HEK293 (cell line): Measurements from ENCODE around the gene RGMA.

ENCODE experiments used
- CTCF ChIA-PET: fragments of 350-600 bp; formaldehyde crosslinking; extraction: SDS; loops from one replicate; lab custom pipeline; 2021; ENCODE audit warnings: antibody characterized with exemption; lab: Yijun Ruan, JAX
- POLR2A ChIA-PET: fragments of 300-600 bp; formaldehyde crosslinking; extraction: SDS; loops from one replicate; lab custom pipeline; 2020; ENCODE audit warnings: antibody characterized with exemption, inconsistent platforms; lab: Yijun Ruan, JAX
- H3K27ac ChIP-seq: fragments of 200-500 bp; sonication (Bioruptor generic); 2 replicates; pipeline ENCODE4 v1.5.1; 2014; ENCODE audit warnings: low read depth, low read length, control low read depth, inconsistent platforms; ENCODE audit errors: extremely low read depth
- H3K36me3 ChIP-seq, 2 experiments: fragments of 200-500 bp in 1 of 2; sonication (Bioruptor generic) in 1 of 2; 1 replicate in 1 of 2; 2 replicates in 1 of 2; pipeline ENCODE4 v1.5.1; 2014 to 2017; ENCODE audit warnings: inconsistent platforms in 2 of 2, low read length in 2 of 2; ENCODE audit not compliant: control insufficient read depth in 2 of 2, insufficient read depth in 1 of 2
- H3K4me1 ChIP-seq: fragments of 200-500 bp; sonication (Bioruptor generic); 2 replicates; pipeline ENCODE4 v1.5.1; 2014; ENCODE audit warnings: mild to moderate bottlenecking, low read length, inconsistent platforms; ENCODE audit not compliant: control insufficient read depth, insufficient read depth
- H3K4me3 ChIP-seq: 2 replicates; pipeline ENCODE4 v1.5.1; 2011; ENCODE audit warnings: low read depth, mild to moderate bottlenecking, control low read depth, low read length, moderate library complexity
- H3K9me3 ChIP-seq: fragments of 200-500 bp; sonication (Bioruptor generic); 2 replicates; pipeline ENCODE4 v1.5.1; 2014; ENCODE audit warnings: low read depth, low read length, inconsistent platforms; ENCODE audit not compliant: control insufficient read depth, insufficient read depth
- AEBP2 ChIP-seq: fragments of 450-650 bp; formaldehyde crosslinking; IDR thresholded peaks from 2 replicates; pipeline ENCODE4 v1.5.1; 2016; ENCODE audit warnings: missing biosample characterization, missing genetic modification characterization, borderline replicate concordance
- GLI4 ChIP-seq: fragments of 450-650 bp; formaldehyde crosslinking; IDR thresholded peaks from 2 replicates; pipeline ENCODE4 v1.5.1; 2016; ENCODE audit warnings: missing biosample characterization, missing genetic modification characterization
- HOXA7 ChIP-seq: sonication (generic); formaldehyde crosslinking; IDR thresholded peaks from 2 replicates; pipeline ENCODE4 v1.8.1; 2022; ENCODE audit warnings: missing genetic modification reagents, borderline replicate concordance
- PRDM6 ChIP-seq: fragments of 450-650 bp; formaldehyde crosslinking; IDR thresholded peaks from 2 replicates; pipeline ENCODE4 v1.5.1; 2017; ENCODE audit warnings: missing biosample characterization, missing genetic modification characterization
- SETDB1 ChIP-seq: IDR thresholded peaks from one replicate; pipeline ENCODE4 v1.6.1; 2017; ENCODE audit warnings: mild to moderate bottlenecking, low read length, moderate library complexity, mixed read lengths; ENCODE audit not compliant: insufficient read length
- TSHZ1 ChIP-seq: fragments of 450-650 bp; formaldehyde crosslinking; IDR thresholded peaks from 2 replicates; pipeline ENCODE4 v1.5.1; 2016; ENCODE audit warnings: missing biosample characterization, missing genetic modification characterization, borderline replicate concordance
- ZFP37 ChIP-seq: fragments of 450-650 bp; formaldehyde crosslinking; IDR thresholded peaks from 2 replicates; pipeline ENCODE4 v1.5.1; 2016; ENCODE audit warnings: missing biosample characterization, missing genetic modification characterization
- ZNF19 ChIP-seq: fragments of 450-650 bp; formaldehyde crosslinking; IDR thresholded peaks from 2 replicates; pipeline ENCODE4; 2016; ENCODE audit warnings: missing biosample characterization, missing genetic modification characterization, low read depth
- ZNF239 ChIP-seq: fragments of 450-650 bp; formaldehyde crosslinking; IDR thresholded peaks from 2 replicates; pipeline ENCODE4 v1.5.1; 2016; ENCODE audit warnings: missing biosample characterization, missing genetic modification characterization
- ZNF280D ChIP-seq: fragments of 450-650 bp; formaldehyde crosslinking; IDR thresholded peaks from 2 replicates; pipeline ENCODE4 v1.5.1; 2016; ENCODE audit warnings: missing biosample characterization, missing genetic modification characterization
- ZNF426 ChIP-seq: fragments of 450-650 bp; formaldehyde crosslinking; IDR thresholded peaks from 2 replicates; pipeline ENCODE4 v1.5.1; 2017; ENCODE audit warnings: missing biosample characterization, missing genetic modification characterization, mild to moderate bottlenecking, inconsistent platforms, moderate library complexity
- ZNF596 ChIP-seq: fragments of 450-650 bp; IDR thresholded peaks from 2 replicates; pipeline ENCODE4 v1.5.0; 2018; ENCODE audit warnings: missing biosample characterization, mild to moderate bottlenecking, missing genetic modification characterization, moderate library complexity
- ZNF600 ChIP-seq: fragments of 450-650 bp; formaldehyde crosslinking; IDR thresholded peaks from 2 replicates; pipeline ENCODE4 v1.5.1; 2016; ENCODE audit warnings: missing biosample characterization, missing genetic modification characterization
- ZNF623 ChIP-seq: fragments of 450-650 bp; formaldehyde crosslinking; IDR thresholded peaks from 2 replicates; pipeline ENCODE4 v1.5.1; 2016; ENCODE audit warnings: missing biosample characterization, missing genetic modification characterization
- ZNF701 ChIP-seq: fragments of 450-650 bp; formaldehyde crosslinking; IDR thresholded peaks from 2 replicates; pipeline ENCODE4 v1.5.1; 2016; ENCODE audit warnings: missing biosample characterization, missing genetic modification characterization
- ZSCAN18 ChIP-seq: fragments of 450-650 bp; formaldehyde crosslinking; IDR thresholded peaks from 2 replicates; pipeline ENCODE4 v1.5.1; 2016; ENCODE audit warnings: missing biosample characterization, missing genetic modification characterization
- ZSCAN5A ChIP-seq: fragments of 450-650 bp; formaldehyde crosslinking; IDR thresholded peaks from 2 replicates; pipeline ENCODE4 v1.5.1; 2016; ENCODE audit warnings: missing biosample characterization, missing genetic modification characterization

RGMA gene

GRCh38 chr15:93047621-93048425 lies 41.2 kb downstream of the RGMA start (continued):
- TF ChIP-seq ZNF426 (tag by site-specific recombination) (no peak), ZNF600 (no peak)

- Histone ChIP-seq H3K9me3 (no peaks in the 10 kb centered on the region), H3K27ac (no peak overlapping the region), H3K4me3 (no peak overlapping the region)
- no peak for TF ChIP-seq ZNF623 (tag by site-specific recombination)
- TF ChIP-seq ZSCAN18 = no peak
- no peak for TF ChIP-seq ZNF701 (tag by site-specific recombination)
- TF ChIP-seq GLI4 = no peak
- TF ChIP-seq HOXA7 = no peak
- TF ChIP-seq ZNF596 (tag by site-specific recombination) = no peak
- no peak for TF ChIP-seq ZSCAN5A (tag by site-specific recombination)
- TF ChIP-seq PRDM6 (tag by site-specific recombination) = no peak
- TF ChIP-seq ZNF239 (tag by site-specific recombination) = no peak
- no peak for TF ChIP-seq AEBP2 (tag by site-specific recombination)
- TF ChIP-seq, all 188 proteins: peak for 0
- Histone ChIP-seq H3K36me3 (peaks cover 0 to 70% of the 10 kb centered on the region in 2 experiments; a peak in 1 of 3 replicates), H3K4me1 (no peaks in the 10 kb centered on the region)
- ChIA-PET POLR2A (no interaction called here), CTCF (no interaction called here)
These were observed 42.3 kb downstream of the RGMA start for GRCh38 chr15:93046721-93047120.

GRCh38 chr15:93046120-93046519 lies 42.9 kb downstream of the RGMA start:
- Histone ChIP-seq H3K9me3 (no peaks in the 10 kb centered on the region), H3K4me3 (no peak overlapping the region), H3K27ac (no peak overlapping the region), H3K4me1 (no peaks in the 10 kb centered on the region), H3K36me3 (peaks cover 0 to 64% of the 10 kb centered on the region in 2 experiments; a peak in 1 of 3 replicates)
- ChIA-PET CTCF (interaction anchor here (1.0 kb wide), 1 partner anchor 42 kb away, joined by 5 read pairs; no protein-coding TSS in a partner anchor), POLR2A (no interaction called here)
- TF ChIP-seq SETDB1 (peak; percentile 60), TSHZ1 (no peak), ZNF280D (peak; percentile 82; the same call in 1 of the 2 replicates), ZNF19 (tag by site-specific recombination) (no peak), ZFP37 (tag by site-specific recombination) (no peak)
